Effector CD4-positive, alpha-beta T cell (primary cell): ENCODE measurements around the gene PDGFA.

Experiments used
- DNase-seq: peaks from one replicate; pipeline ENCODE4 v3.0.0-alpha.2; 2020

Gene PDGFA

GRCh38 chr7:471866-472639 is 47.6 kb downstream of the PDGFA start:
- no peak for DNase-seq

GRCh38 chr7:471191-471865 is 48.3 kb downstream of the PDGFA start:
- DNase-seq: no peak

GRCh38 chr7:469563-469961 is 50.1 kb downstream of the PDGFA start:
- no peak for DNase-seq

- DNase-seq: no peak
These were observed 50.7 kb downstream of the PDGFA start for GRCh38 chr7:468681-469562.

- DNase-seq: no peak
These were observed 51.6 kb downstream of the PDGFA start for GRCh38 chr7:467856-468545.

- DNase-seq: no peak
These were observed 52.2 kb downstream of the PDGFA start for GRCh38 chr7:467393-467828.

- DNase-seq: no peak
These were observed 53.0 kb downstream of the PDGFA start for GRCh38 chr7:466465-467191.

- no peak for DNase-seq
These were observed 53.8 kb downstream of the PDGFA start for GRCh38 chr7:465710-466400.

GRCh38 chr7:464454-465401 is 54.9 kb downstream of the PDGFA start:
- DNase-seq: no peak

GRCh38 chr7:463817-464453 is 55.7 kb downstream of the PDGFA start:
- DNase-seq: no peak

- DNase-seq: no peak
These were observed 56.3 kb downstream of the PDGFA start for GRCh38 chr7:463362-463781.

GRCh38 chr7:462173-463103 is 57.2 kb downstream of the PDGFA start:
- DNase-seq: no peak

- no peak for DNase-seq
These were observed 58.0 kb downstream of the PDGFA start for GRCh38 chr7:461453-462172.

GRCh38 chr7:461117-461452 is 58.6 kb downstream of the PDGFA start:
- DNase-seq: no peak

GRCh38 chr7:460374-461116 is 59.1 kb downstream of the PDGFA start:
- DNase-seq: no peak

GRCh38 chr7:459584-460373 is 59.9 kb downstream of the PDGFA start:
- no peak for DNase-seq
